HepG2 (cell line): ENCODE data around the gene MYL1. TPM values are rescaled to one million over a fixed set of nuclear protein-coding genes. Genes with fewer than 3 reads are reported as not detected.

Experiments
- ATAC-seq: fragments of 200-7000 bp; cut with Tn5 transposase; 3 replicates; pipeline ENCODE4 v1.9.1; 2020; ENCODE audit warnings: mild to moderate bottlenecking, moderate library complexity
- BruUV-seq: library from RNA; stranded (reverse); fragments of 400-500 nt; replicated peaks from 2 replicates; lab custom pipeline; 2021; lab: Mats Ljungman, UMichigan
- CTCF ChIA-PET: fragments of 300-600 bp; formaldehyde crosslinking; extraction: SDS; loops from one replicate; lab custom pipeline; 2021; ENCODE audit warnings: low total read pairs, inconsistent platforms, low intra/inter-chr PET ratio; lab: Yijun Ruan, JAX
- POLR2A ChIA-PET: fragments of 350-600 bp; sonication (Branson Sonifier 250); formaldehyde crosslinking; loops from one replicate; lab custom pipeline; 2020; ENCODE audit warnings: antibody characterized with exemption, inconsistent platforms; lab: Yijun Ruan, JAX
- DNase-seq: peaks from one replicate; pipeline ENCODE4 v3.0.0-alpha.2; 2015; ENCODE audit warnings: low spot score
- FAIRE-seq: peaks from 3 replicates; lab custom pipeline; 2011; peaks lifted over from hg19 to GRCh38; lab: Jason Lieb, UNC
- H2AFZ ChIP-seq: one replicate; pipeline ENCODE4 v1.6.1; 2011; ENCODE audit warnings: low read length, inconsistent platforms
- H3K27ac ChIP-seq: fragments of 300-600 bp; 3 replicates; pipeline ENCODE4 v1.8.0; 2011; ENCODE audit warnings: mixed run types, mild to moderate bottlenecking, mixed read lengths, low read length, inconsistent platforms; ENCODE audit not compliant: insufficient read depth; ENCODE audit errors: extremely low read length
- H3K27me3 ChIP-seq, 2 experiments: fragments of 200-600 bp in 1 of 2; 2 replicates in 1 of 2; 3 replicates in 1 of 2; pipeline versions ENCODE4 v1.6.0 to v1.8.0; 2011; ENCODE audit warnings: low read length in 2 of 2, mild to moderate bottlenecking in 2 of 2, moderate library complexity in 2 of 2, inconsistent platforms in 1 of 2; ENCODE audit not compliant: insufficient read depth in 2 of 2, control insufficient read depth in 1 of 2
- H3K36me3 ChIP-seq, 2 experiments: fragments of 200-600 bp in 1 of 2; replicated peaks in 1 of 2; 2 replicates in 1 of 2; 3 replicates in 1 of 2; pipeline versions ENCODE4 v1.5.1 to v1.8.0; 2011; ENCODE audit warnings: low read length in 2 of 2, inconsistent platforms in 1 of 2; ENCODE audit not compliant: insufficient read depth in 2 of 2, control insufficient read depth in 1 of 2
- H3K4me1 ChIP-seq: 2 replicates; pipeline ENCODE4 v1.5.1; 2012; ENCODE audit warnings: low read length, inconsistent platforms; ENCODE audit not compliant: insufficient read depth
- H3K4me2 ChIP-seq: 2 replicates; pipeline ENCODE4 v1.6.0; 2011; ENCODE audit warnings: low read depth, low read length, inconsistent platforms
- H3K4me3 ChIP-seq, 3 experiments: fragments of 200-600 bp in 1 of 3; sonication (generic), shearing (Covaris generic) in 1 of 3; replicated peaks in 1 of 3; 2 replicates each; pipeline ENCODE4 v1.5.1; 2011 to 2016; ENCODE audit warnings: low read length in 3 of 3, inconsistent platforms in 2 of 3, low read depth in 2 of 3, mild to moderate bottlenecking in 2 of 3, control low read depth in 1 of 3, mixed read lengths in 1 of 3; ENCODE audit not compliant: insufficient read depth in 1 of 3
- H3K79me2 ChIP-seq: one replicate; pipeline ENCODE4 v1.6.1; 2011; ENCODE audit warnings: low read length, inconsistent platforms; ENCODE audit not compliant: insufficient read depth
- H3K9ac ChIP-seq: 2 replicates; pipeline ENCODE4 v1.6.0; 2011; ENCODE audit warnings: mild to moderate bottlenecking, low read depth, low read length, inconsistent platforms; ENCODE audit not compliant: insufficient read depth
- H3K9me3 ChIP-seq: 2 replicates; pipeline ENCODE4 v1.5.1; 2012; ENCODE audit warnings: mild to moderate bottlenecking, low read length
- H4K20me1 ChIP-seq: 2 replicates; pipeline ENCODE4 v1.6.0; 2011; ENCODE audit warnings: inconsistent platforms, mild to moderate bottlenecking, low read length, moderate library complexity; ENCODE audit not compliant: insufficient read depth
- KDM5B ChIP-seq: sonication (generic); formaldehyde crosslinking; IDR thresholded peaks from 2 replicates; pipeline ENCODE4 v1.4.0; 2020; ENCODE audit warnings: missing genetic modification reagents, mild to moderate bottlenecking, borderline replicate concordance
- RARA ChIP-seq: IDR thresholded peaks from 2 replicates; pipeline ENCODE4 v1.6.1; 2016; ENCODE audit warnings: missing genetic modification reagents, missing compliant biosample characterization
- REXO4 ChIP-seq: sonication (generic); formaldehyde crosslinking; IDR thresholded peaks from 2 replicates; pipeline ENCODE4 v1.8.0; 2022; ENCODE audit warnings: missing genetic modification reagents, mild to moderate bottlenecking, borderline replicate concordance
- ZNF75D ChIP-seq: sonication (generic); formaldehyde crosslinking; IDR thresholded peaks from 2 replicates; pipeline ENCODE4 v1.8.1; 2023; ENCODE audit warnings: missing genetic modification reagents, mild to moderate bottlenecking, borderline replicate concordance
- WGBS: methylation state at CpG from one replicate; pipeline ENCODE4 v1.1.6; 2017; ENCODE audit warnings: low lambda C conversion rate; 5-methylcytosine and 5-hydroxymethylcytosine counted together
- in situ Hi-C: cut with HindIII; loops from 2 replicates; pipeline ENCODE4 v1.10.0; 2017; ENCODE audit warnings: low pct_unique_long_range_greater_than_20kb; ENCODE audit not compliant: extremely low pct_ligation_motif_present
- intact Hi-C: fragments of 100-400 bp; cut with micrococcal nuclease; formaldehyde crosslinking; loops from one replicate; pipeline ENCODE4 v1.10.0; 2022; ENCODE audit not compliant: unreplicated experiment
- polyA plus RNA-seq, 8 experiments: library from polyadenylated mRNA; depleted of rRNA in 3 of 8; stranded (reverse) in 7 of 8; unstranded in 1 of 8; fragments of >200 nt; fragmentation: Illumina TruSeq in 4 of 8; extraction: Trizol in 4 of 8; gene quantifications; 2 replicates each; pipeline versions ENCODE4 v1.2.1 to v1.2.3, GENCODE V29; 2011 to 2016; ENCODE audit warnings: low read depth in 4 of 8, missing spikeins in 1 of 8, mixed read lengths in 1 of 8; ENCODE audit not compliant: insufficient read depth in 1 of 8
- total RNA-seq, 5 experiments: library from RNA; depleted of rRNA; stranded (reverse); fragments of >200 nt; fragmentation: Illumina TruSeq; extraction: Trizol; gene quantifications; 2 replicates each; pipeline ENCODE4 v1.2.3, GENCODE V29; 2016; ENCODE audit warnings: low read depth in 1 of 5
- TF ChIP-seq, protein P1 (sequence below): sonication (generic); formaldehyde crosslinking; IDR thresholded peaks from 2 replicates; pipeline ENCODE4 v1.4.0; 2020; ENCODE audit warnings: mild to moderate bottlenecking, missing genetic modification reagents
- TF ChIP-seq, protein P2 (sequence below): fragments of 450-650 bp; IDR thresholded peaks from 2 replicates; pipeline ENCODE4 v1.6.1; 2016
- TF ChIP-seq, protein P3 (sequence below): sonication (generic); formaldehyde crosslinking; IDR thresholded peaks from 2 replicates; pipeline ENCODE4 v1.4.0; 2020; ENCODE audit warnings: missing genetic modification reagents

MYL1 gene
- total and polyA plus RNA-seq, 2 of the 13 experiments (the other 11 are each of a cell fraction or from before 2014, with no cell fraction given), result not detected

DNA sequence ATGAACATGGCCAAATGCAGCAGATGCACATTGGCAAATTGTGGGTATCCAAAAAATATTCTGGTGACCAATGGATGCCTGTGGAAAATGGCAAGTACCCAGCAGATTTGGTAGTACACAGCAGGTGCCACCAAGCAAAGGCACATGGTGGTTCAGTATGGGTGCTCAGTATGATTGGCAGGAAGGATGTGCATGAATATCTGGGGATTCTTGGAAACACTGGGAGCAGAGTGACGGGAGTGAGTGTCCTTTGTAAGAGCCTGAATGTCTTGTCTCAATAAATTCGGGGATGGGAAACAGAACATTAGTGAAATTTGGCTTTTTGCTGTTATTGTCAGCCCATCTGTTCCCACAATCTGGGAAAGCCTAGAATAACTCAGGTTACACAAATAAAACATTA lies 52.9 kb downstream of the MYL1 start:
- FAIRE-seq, result no peak
- H4K20me1 ChIP-seq, result no peaks in the 10 kb centered on the region
- no peak overlapping the region for H2AFZ ChIP-seq
- ChIA-PET CTCF (no interaction called here), POLR2A (no interaction called here)
- intact Hi-C loops, result no loop called here
- in situ Hi-C loops, result no loop called here
- H3K79me2 ChIP-seq, result no peaks in the 10 kb centered on the region
- 0% methylated on average over 2 of the region's 2 CpGs for WGBS
- no peak overlapping the region for H3K9ac ChIP-seq
- no peak overlapping the region for H3K4me3 ChIP-seq
- no TSS peak for BruUV-seq
- H3K36me3 ChIP-seq, result no peaks in the 10 kb centered on the region
- no peak for ATAC-seq
- H3K27ac ChIP-seq, result no peak overlapping the region
- no peak for DNase-seq
- H3K4me1 ChIP-seq, result no peaks in the 10 kb centered on the region
- H3K4me2 ChIP-seq, result no peak overlapping the region
- no peaks in the 10 kb centered on the region for H3K27me3 ChIP-seq
- TF ChIP-seq REXO4 (CRISPR knock-in tag) (no peak), KDM5B (CRISPR knock-in tag) (no peak), RARA (CRISPR knock-in tag) (no peak), ZNF75D (CRISPR knock-in tag) (no peak)
- TF ChIP-seq, protein P1, sequence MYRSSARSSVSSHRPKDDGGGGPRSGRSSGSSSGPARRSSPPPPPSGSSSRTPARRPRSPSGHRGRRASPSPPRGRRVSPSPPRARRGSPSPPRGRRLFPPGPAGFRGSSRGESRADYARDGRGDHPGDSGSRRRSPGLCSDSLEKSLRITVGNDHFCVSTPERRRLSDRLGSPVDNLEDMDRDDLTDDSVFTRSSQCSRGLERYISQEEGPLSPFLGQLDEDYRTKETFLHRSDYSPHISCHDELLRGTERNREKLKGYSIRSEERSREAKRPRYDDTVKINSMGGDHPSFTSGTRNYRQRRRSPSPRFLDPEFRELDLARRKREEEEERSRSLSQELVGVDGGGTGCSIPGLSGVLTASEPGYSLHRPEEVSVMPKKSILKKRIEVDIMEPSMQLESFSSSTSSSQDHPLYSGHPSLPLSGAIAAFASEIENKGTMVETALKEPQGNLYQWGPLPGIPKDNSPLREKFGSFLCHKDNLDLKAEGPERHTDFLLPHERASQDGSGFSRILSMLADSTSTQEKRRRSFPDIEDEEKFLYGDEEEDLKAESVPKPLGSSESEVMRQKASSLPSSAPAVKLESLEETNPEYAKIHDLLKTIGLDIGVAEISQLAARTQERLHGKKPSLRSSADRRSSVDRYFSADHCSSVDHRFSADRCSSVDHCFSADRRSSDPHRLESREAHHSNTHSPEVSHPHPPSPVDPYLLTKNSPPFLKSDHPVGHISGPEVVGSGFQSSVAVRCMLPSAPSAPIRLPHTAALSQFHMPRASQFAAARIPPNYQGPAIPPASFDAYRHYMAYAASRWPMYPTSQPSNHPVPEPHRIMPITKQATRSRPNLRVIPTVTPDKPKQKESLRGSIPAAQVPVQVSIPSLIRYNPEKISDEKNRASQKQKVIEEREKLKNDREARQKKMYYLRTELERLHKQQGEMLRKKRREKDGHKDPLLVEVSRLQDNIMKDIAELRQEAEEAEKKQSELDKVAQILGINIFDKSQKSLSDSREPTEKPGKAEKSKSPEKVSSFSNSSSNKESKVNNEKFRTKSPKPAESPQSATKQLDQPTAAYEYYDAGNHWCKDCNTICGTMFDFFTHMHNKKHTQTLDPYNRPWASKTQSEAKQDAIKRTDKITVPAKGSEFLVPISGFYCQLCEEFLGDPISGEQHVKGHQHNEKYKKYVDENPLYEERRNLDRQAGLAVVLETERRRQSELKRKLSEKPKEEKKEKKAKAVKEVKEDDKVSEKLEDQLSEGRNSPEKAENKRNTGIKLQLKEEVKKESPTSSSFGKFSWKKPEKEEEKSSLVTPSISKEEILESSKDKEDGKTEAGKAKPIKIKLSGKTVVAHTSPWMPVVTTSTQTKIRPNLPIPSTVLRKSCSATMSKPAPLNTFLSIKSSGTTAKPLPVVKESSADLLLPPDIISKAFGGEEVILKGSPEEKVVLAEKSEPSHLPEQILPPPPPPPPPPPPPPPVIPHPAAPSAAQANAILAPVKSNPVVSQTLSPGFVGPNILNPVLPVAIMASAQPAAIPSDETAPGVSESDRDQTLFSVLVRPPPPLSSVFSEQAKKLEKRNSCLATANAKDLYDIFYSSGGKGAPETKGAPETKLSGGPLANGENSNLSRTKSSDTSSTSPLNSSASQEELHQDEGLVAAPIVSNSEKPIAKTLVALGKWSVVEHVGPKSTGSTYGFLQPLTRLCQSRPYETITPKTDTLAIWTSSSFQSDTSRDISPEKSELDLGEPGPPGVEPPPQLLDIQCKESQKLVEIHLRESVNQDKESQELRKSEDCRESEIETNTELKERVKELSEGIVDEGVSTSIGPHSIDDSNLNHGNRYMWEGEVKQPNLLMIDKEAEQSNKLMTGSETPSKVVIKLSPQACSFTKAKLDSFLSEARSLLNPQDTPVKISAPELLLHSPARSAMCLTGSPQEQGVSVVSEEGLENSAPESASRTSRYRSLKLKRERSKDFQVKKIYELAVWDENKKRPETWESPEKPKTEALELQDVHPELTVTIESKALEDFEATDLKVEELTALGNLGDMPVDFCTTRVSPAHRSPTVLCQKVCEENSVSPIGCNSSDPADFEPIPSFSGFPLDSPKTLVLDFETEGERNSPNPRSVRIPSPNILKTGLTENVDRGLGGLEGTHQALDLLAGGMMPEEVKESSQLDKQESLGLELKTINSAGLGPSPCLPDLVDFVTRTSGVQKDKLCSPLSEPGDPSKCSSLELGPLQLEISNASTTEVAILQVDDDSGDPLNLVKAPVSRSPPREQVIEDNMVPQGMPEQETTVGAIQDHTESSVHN (CRISPR knock-in tag), result no peak
- TF ChIP-seq, protein P2, sequence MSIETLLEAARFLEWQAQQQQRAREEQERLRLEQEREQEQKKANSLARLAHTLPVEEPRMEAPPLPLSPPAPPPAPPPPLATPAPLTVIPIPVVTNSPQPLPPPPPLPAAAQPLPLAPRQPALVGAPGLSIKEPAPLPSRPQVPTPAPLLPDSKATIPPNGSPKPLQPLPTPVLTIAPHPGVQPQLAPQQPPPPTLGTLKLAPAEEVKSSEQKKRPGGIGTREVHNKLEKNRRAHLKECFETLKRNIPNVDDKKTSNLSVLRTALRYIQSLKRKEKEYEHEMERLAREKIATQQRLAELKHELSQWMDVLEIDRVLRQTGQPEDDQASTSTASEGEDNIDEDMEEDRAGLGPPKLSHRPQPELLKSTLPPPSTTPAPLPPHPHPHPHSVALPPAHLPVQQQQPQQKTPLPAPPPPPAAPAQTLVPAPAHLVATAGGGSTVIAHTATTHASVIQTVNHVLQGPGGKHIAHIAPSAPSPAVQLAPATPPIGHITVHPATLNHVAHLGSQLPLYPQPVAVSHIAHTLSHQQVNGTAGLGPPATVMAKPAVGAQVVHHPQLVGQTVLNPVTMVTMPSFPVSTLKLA, result peak; percentile 63; the same call in 1 of the 2 replicates
- TF ChIP-seq, protein P3, sequence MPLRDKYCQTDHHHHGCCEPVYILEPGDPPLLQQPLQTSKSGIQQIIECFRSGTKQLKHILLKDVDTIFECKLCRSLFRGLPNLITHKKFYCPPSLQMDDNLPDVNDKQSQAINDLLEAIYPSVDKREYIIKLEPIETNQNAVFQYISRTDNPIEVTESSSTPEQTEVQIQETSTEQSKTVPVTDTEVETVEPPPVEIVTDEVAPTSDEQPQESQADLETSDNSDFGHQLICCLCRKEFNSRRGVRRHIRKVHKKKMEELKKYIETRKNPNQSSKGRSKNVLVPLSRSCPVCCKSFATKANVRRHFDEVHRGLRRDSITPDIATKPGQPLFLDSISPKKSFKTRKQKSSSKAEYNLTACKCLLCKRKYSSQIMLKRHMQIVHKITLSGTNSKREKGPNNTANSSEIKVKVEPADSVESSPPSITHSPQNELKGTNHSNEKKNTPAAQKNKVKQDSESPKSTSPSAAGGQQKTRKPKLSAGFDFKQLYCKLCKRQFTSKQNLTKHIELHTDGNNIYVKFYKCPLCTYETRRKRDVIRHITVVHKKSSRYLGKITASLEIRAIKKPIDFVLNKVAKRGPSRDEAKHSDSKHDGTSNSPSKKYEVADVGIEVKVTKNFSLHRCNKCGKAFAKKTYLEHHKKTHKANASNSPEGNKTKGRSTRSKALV (CRISPR knock-in tag), result no peak
- TF ChIP-seq, all 625 proteins: peak for 1
- H3K9me3 ChIP-seq, result no peaks in the 10 kb centered on the region
